Measurements from ENCODE around the gene LAMC3. TPM values are rescaled to one million over a fixed set of nuclear protein-coding genes. Genes with fewer than 3 reads are reported as not detected.
"Not testable (repeated sequence)": the region's sequence is repeated elsewhere in the genome, so short reads cannot be mapped to it uniquely, and the experiment has no call there.

The LAMC3 gene
- total RNA-seq, 6 donors from 2014 or later, result 6.7 to 56.0 (median 19.5) TPM

DNA sequence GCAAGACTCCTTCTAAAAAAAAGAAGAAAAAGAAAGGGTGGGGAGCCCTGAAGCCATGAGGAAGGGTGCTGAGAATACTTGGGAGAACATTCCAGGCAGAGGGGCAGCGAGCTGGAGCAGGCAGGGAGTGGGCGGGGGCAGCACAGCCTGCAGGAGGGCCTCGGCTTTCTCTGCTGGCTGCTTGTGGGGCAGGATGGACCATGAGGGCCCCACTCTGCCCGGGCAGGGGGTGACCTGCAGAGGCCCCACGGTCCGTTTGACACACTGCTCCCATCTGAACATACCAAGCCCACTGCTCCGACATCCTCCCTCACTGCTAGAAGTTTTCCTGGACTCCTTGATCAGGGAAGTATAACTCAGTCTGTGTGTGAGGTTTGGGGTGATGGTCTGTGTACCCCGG, 104.7 kb downstream of the LAMC3 start:
- TF ChIP-seq, protein P1, sequence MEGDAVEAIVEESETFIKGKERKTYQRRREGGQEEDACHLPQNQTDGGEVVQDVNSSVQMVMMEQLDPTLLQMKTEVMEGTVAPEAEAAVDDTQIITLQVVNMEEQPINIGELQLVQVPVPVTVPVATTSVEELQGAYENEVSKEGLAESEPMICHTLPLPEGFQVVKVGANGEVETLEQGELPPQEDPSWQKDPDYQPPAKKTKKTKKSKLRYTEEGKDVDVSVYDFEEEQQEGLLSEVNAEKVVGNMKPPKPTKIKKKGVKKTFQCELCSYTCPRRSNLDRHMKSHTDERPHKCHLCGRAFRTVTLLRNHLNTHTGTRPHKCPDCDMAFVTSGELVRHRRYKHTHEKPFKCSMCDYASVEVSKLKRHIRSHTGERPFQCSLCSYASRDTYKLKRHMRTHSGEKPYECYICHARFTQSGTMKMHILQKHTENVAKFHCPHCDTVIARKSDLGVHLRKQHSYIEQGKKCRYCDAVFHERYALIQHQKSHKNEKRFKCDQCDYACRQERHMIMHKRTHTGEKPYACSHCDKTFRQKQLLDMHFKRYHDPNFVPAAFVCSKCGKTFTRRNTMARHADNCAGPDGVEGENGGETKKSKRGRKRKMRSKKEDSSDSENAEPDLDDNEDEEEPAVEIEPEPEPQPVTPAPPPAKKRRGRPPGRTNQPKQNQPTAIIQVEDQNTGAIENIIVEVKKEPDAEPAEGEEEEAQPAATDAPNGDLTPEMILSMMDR (IDR thresholded peaks at IDR 0.05), result no peak
- no peak for TF ChIP-seq POLR2AphosphoS5 (IDR thresholded peaks at IDR 0.05)
- TF ChIP-seq POLR2A (IDR thresholded peaks at IDR 0.05), result no peak
- no peak for TF ChIP-seq EP300 (IDR thresholded peaks at IDR 0.05)
- H3K36me3 ChIP-seq, result no peaks in the 10 kb centered on the region
- peak in 1 of 2 donors; percentile 54 for DNase-seq
- 88 to 97% methylated on average over 6 to 8 of the region's 8 CpGs for WGBS, 2 donors
- peak overlapping the region in 1 of 4 donors; percentile 1 for H3K27ac ChIP-seq
- ATAC-seq (ENCODE audit: low FRiP score in 2 of 2), result no peak
- H3K4me1 ChIP-seq, result peaks cover 0 to 9% (median 3%) of the 10 kb centered on the region in 4 donors
- no peaks in the 10 kb centered on the region for H3K27me3 ChIP-seq
- no peak overlapping the region for H3K4me3 ChIP-seq
- H3K9me3 ChIP-seq, result no peaks in the 10 kb centered on the region

DNA sequence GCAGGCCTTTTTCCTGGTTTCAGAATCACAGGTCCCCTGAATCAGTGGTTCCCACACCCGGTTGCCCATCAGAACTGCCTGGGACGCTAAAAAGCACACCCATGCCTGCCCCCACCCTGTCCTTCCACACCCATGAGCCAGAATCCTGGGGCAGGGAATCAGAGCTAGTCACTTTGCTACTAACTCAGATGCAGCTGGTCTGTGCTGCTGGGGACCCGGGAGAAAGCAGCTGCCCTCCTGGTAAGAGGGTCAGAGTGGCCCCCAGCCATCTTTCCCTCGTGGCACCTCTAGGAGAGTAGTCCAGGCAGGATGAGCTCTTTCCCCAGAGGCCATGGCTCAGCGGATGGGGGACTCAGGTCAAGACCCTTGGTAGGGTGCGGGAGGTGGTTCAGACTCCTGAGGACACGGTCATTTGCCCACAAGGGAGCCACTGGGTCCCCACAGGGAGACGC, 105.1 kb downstream of the LAMC3 start:
- 80 to 83% methylated on average over 7 to 8 of the region's 8 CpGs for WGBS, 2 donors

DNA sequence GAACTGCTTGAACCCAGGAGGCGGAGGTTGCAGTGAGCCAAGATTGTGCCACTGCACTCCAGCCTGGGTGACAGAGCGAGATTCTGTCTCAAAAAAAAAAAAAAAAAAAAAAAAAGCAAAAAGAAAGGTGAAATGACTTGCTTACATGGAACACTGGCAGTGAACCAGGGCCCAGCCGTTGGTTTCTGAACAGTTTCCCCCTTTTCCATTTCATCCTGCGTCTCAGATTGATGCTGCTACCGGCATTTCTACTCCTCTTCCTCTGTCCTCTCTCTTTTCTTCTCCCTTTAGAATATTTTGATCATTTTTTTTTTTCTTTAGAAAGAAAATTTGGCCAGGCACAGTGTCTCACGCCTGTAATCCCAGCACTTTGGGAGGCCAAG, 106.4 kb downstream of the LAMC3 start:
- DNase-seq; ATAC-seq (ENCODE audit: low FRiP score in 2 of 2); H3K4me3 ChIP-seq; H3K36me3 ChIP-seq; H3K4me1 ChIP-seq; H3K27me3 ChIP-seq; H3K27ac ChIP-seq; H3K9me3 ChIP-seq: not testable (repeated sequence)
- 87 to 88% methylated on average over 6 of the region's 6 CpGs for whole genome bisulfite sequencing, 2 donors

More for the DNA sequence above, 105.1 kb downstream of the LAMC3 start:
- Histone ChIP-seq H3K4me1 (peaks cover 0 to 9% (median 3%) of the 10 kb centered on the region in 4 donors), H3K9me3 (no peaks in the 10 kb centered on the region), H3K4me3 (no peak overlapping the region), H3K27me3 (no peaks in the 10 kb centered on the region), H3K36me3 (no peaks in the 10 kb centered on the region), H3K27ac (peak overlapping the region in 1 of 4 donors; percentile 1)
- ATAC-seq (ENCODE audit: low FRiP score in 2 of 2) (no peak), DNase-seq (no peak)
- no peak for TF ChIP-seq POLR2A (IDR thresholded peaks at IDR 0.05)
- TF ChIP-seq, protein P1 (IDR thresholded peaks at IDR 0.05), result no peak

DNA sequence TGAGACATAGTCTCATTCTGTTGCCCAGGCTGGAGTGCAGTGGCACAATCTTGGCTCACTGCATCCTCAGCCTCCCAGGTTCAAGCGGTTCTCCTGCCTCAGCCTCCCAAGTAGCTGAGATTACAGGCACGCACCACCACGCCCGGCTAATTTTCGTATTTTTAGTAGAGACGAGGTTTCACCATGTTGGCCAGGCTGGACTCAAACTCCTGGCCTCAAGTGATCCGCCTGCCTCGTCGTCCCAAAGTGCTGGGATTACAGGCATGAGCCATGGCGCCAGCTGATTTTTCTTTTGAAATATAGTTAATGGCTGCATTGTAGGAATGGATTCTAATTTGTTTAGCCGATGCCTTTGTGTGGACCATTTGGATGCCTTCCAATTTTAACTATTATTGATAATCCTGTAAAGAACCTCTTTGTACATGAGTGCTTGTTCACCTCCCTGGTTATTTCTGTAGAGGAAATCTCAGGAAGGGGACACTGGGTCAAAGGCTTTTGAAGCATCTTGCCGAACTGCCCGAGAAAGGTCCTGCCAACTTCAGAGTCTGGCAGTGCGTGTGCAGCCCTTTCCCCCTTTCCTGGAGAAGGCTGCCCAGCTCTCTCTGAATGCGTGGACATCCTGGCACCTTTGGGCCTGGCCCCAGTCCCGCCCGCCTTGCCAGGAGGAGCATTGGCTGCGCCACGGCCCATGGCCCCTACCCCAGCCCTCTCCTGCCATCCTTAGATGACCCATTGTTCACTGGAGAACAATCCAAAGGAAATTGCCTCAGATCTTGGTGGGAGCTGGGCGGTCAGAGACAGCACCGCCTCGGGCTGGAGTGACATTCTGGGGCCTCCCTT, 107.5 kb downstream of the LAMC3 start:
- TF ChIP-seq, protein P1 (IDR thresholded peaks at IDR 0.05), result no peak
- no peak for TF ChIP-seq EP300 (IDR thresholded peaks at IDR 0.05)
- TF ChIP-seq POLR2AphosphoS5 (IDR thresholded peaks at IDR 0.05), result peak in 1 of 2 donors; percentile 4
- TF ChIP-seq POLR2A (IDR thresholded peaks at IDR 0.05), result no peak
- H3K36me3 ChIP-seq, result no peaks in the 10 kb centered on the region
- peak in 1 of 2 donors; percentile 4 for ATAC-seq (ENCODE audit: low FRiP score in 2 of 2)

DNA sequence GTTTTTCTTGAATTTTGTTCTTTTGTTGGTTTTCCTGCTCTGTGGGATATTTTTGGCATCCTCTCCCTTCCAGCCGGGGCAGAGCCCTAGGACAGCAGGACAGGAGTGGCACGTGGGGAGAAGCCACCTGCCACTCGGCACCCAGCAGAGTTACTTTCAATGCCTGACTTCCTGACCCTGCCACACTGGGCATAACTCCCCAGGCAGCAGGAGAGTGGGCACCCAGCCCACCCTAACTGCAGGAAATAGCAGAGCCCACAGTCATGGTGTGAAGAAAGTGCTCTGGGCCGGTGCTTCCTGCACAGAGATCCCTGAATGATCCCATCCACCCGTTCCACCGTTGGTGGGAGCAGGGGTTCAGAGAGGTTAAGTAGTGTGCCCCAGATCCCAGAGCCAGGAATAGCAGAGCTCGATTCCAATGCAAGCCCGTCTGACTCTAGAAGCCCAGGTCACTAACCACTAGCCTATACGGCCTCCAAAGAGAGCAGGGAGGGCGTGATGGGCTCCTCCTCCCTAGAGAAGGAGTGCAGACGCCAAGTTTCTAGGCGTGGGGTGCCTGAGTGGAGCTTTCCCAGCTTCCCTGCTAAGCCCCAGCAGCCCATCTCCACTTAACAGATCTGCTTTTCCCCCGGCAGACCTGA, 108.3 kb downstream of the LAMC3 start:
- Histone ChIP-seq H3K4me1 (peaks cover 0 to 9% (median 3%) of the 10 kb centered on the region in 4 donors), H3K27ac (peak overlapping the region; percentile 73 to 82 (median 74)), H3K9me3 (no peaks in the 10 kb centered on the region), H3K27me3 (no peaks in the 10 kb centered on the region), H3K36me3 (no peaks in the 10 kb centered on the region), H3K4me3 (no peak overlapping the region)
- WGBS, 2 donors, result 44 to 54% methylated on average over 9 to 13 of the region's 13 CpGs
- peak in 1 of 2 donors; percentile 12 for TF ChIP-seq POLR2AphosphoS5 (IDR thresholded peaks at IDR 0.05)
- TF ChIP-seq, protein P1 (IDR thresholded peaks at IDR 0.05), result no peak
- no peak for TF ChIP-seq POLR2A (IDR thresholded peaks at IDR 0.05)
- DNase-seq, result no peak
- peak; percentile 15 to 38 for ATAC-seq (ENCODE audit: low FRiP score in 2 of 2)

More for the DNA sequence above, 107.5 kb downstream of the LAMC3 start:
- peak in 1 of 2 donors; percentile 65 for DNase-seq
- Histone ChIP-seq H3K27me3 (no peaks in the 10 kb centered on the region), H3K4me1 (peaks cover 0 to 9% (median 3%) of the 10 kb centered on the region in 4 donors), H3K4me3 (no peak overlapping the region), H3K27ac (peak overlapping the region; percentile 73 to 82 (median 74)), H3K9me3 (no peaks in the 10 kb centered on the region)
- 63 to 67% methylated on average over 22 of the region's 22 CpGs for WGBS, 2 donors

Measured in upper lobe of left lung (tissue), 6 donors.